ENCODE results near the gene CFAP92.

The CFAP92 gene

GRCh38 chr3:128914966-128915645, 78.8 kb downstream of the CFAP92 start:
- Histone ChIP-seq H3K79me2 (ENCODE audit: insufficient read depth, low read length) (no peaks in the 10 kb centered on the region), H2AFZ (ENCODE audit: low read length) (no peak overlapping the region), H3K4me3 (ENCODE audit: low read depth, low read length, poor library complexity, severe bottlenecking) (no peak overlapping the region), H3K36me3 (ENCODE audit: insufficient read depth, low read length) (peaks cover 98% of the 10 kb centered on the region), H3K9me3 (ENCODE audit: low read length) (no peaks in the 10 kb centered on the region), H3K4me1 (ENCODE audit: insufficient read depth, low read length, severe bottlenecking) (no peaks in the 10 kb centered on the region), H3F3A (ENCODE audit: insufficient read depth, low read length) (no peaks in the 10 kb centered on the region), H3K9me2 (ENCODE audit: low read depth, low read length) (no peaks in the 10 kb centered on the region), H3K27me3 (ENCODE audit: insufficient read depth, low read length) (no peaks in the 10 kb centered on the region), H3K27ac (ENCODE audit: low read depth, low read length, poor library complexity, severe bottlenecking) (no peak overlapping the region), H4K20me1 (ENCODE audit: insufficient read depth, low read length) (no peaks in the 10 kb centered on the region), H3K4me2 (ENCODE audit: low read length) (no peak overlapping the region), H3K9ac (ENCODE audit: low read length) (no peak overlapping the region)
- no peak for TF ChIP-seq CTCF (IDR thresholded peaks at IDR 0.05; ENCODE audit: low read length)
- no peak for TF ChIP-seq EZH2 (IDR thresholded peaks at IDR 0.05; ENCODE audit: borderline replicate concordance, low read length)

- Histone ChIP-seq H3F3A (ENCODE audit: insufficient read depth, low read length) (no peaks in the 10 kb centered on the region), H3K4me3 (ENCODE audit: low read depth, low read length, poor library complexity, severe bottlenecking) (no peak overlapping the region), H3K27me3 (ENCODE audit: insufficient read depth, low read length) (no peaks in the 10 kb centered on the region), H3K9me2 (ENCODE audit: low read depth, low read length) (no peaks in the 10 kb centered on the region), H3K36me3 (ENCODE audit: insufficient read depth, low read length) (peaks cover 100% of the 10 kb centered on the region), H3K9me3 (ENCODE audit: low read length) (no peaks in the 10 kb centered on the region), H3K9ac (ENCODE audit: low read length) (no peak overlapping the region), H4K20me1 (ENCODE audit: insufficient read depth, low read length) (no peaks in the 10 kb centered on the region), H3K79me2 (ENCODE audit: insufficient read depth, low read length) (no peaks in the 10 kb centered on the region), H3K27ac (ENCODE audit: low read depth, low read length, poor library complexity, severe bottlenecking) (no peak overlapping the region), H3K4me2 (ENCODE audit: low read length) (no peak overlapping the region), H2AFZ (ENCODE audit: low read length) (no peak overlapping the region), H3K4me1 (ENCODE audit: insufficient read depth, low read length, severe bottlenecking) (no peaks in the 10 kb centered on the region)
- TF ChIP-seq EZH2 (IDR thresholded peaks at IDR 0.05; ENCODE audit: borderline replicate concordance, low read length) (no peak), CTCF (IDR thresholded peaks at IDR 0.05; ENCODE audit: low read length) (no peak)
Observed at GRCh38 chr3:128911911-128912310, 82.0 kb downstream of the CFAP92 start.

GRCh38 chr3:128910006-128910405, 83.9 kb downstream of the CFAP92 start:
- Histone ChIP-seq H3K79me2 (ENCODE audit: insufficient read depth, low read length) (no peaks in the 10 kb centered on the region), H3K36me3 (ENCODE audit: insufficient read depth, low read length) (peaks cover 100% of the 10 kb centered on the region), H4K20me1 (ENCODE audit: insufficient read depth, low read length) (no peaks in the 10 kb centered on the region), H2AFZ (ENCODE audit: low read length) (no peak overlapping the region), H3K4me2 (ENCODE audit: low read length) (no peak overlapping the region), H3K4me1 (ENCODE audit: insufficient read depth, low read length, severe bottlenecking) (no peaks in the 10 kb centered on the region), H3K27me3 (ENCODE audit: insufficient read depth, low read length) (no peaks in the 10 kb centered on the region), H3K9ac (ENCODE audit: low read length) (no peak overlapping the region), H3K9me3 (ENCODE audit: low read length) (no peaks in the 10 kb centered on the region), H3K27ac (ENCODE audit: low read depth, low read length, poor library complexity, severe bottlenecking) (no peak overlapping the region), H3K9me2 (ENCODE audit: low read depth, low read length) (no peaks in the 10 kb centered on the region), H3K4me3 (ENCODE audit: low read depth, low read length, poor library complexity, severe bottlenecking) (no peak overlapping the region), H3F3A (ENCODE audit: insufficient read depth, low read length) (no peaks in the 10 kb centered on the region)
- TF ChIP-seq EZH2 (IDR thresholded peaks at IDR 0.05; ENCODE audit: borderline replicate concordance, low read length), result no peak
- no peak for TF ChIP-seq CTCF (IDR thresholded peaks at IDR 0.05; ENCODE audit: low read length)

All from OCI-LY1 (cell line).